Fibroblast of villous mesenchyme (primary cell): ENCODE measurements around the gene ZPBP. TPM values are rescaled to one million over a fixed set of nuclear protein-coding genes. Genes with fewer than 3 reads are reported as not detected.

ENCODE experiments used
- total RNA-seq: library from RNA; depleted of rRNA; stranded (reverse); fragments of >200 nt; gene quantifications from 2 replicates; pipeline ENCODE4 v1.2.3, GENCODE V29; 2012

Gene ZPBP
- total RNA-seq, 1 donor = not detected

Other genes with a start within 250 kb of the ZPBP start
- not detected in 2 replicates for gene IKZF1, start 211.5 kb upstream of the ZPBP start, total RNA-seq